ENCODE measurements around the gene OSBPL9.

OSBPL9 gene

GRCh38 chr1:51581238-51581637, 35.7 kb upstream of the OSBPL9 start:
- ChIA-PET CTCF (no interaction called here), POLR2A (no interaction called here)
- DNase-seq (ENCODE audit: extremely low spot score), result no peak
- TF ChIP-seq CTBP1 (IDR thresholded peaks at IDR 0.05; ENCODE audit: borderline replicate concordance) (no peak), FOXK2 (IDR thresholded peaks at IDR 0.05) (no peak), TARDBP (IDR thresholded peaks at IDR 0.05) (no peak)

- CTCF ChIA-PET, result no interaction called here
- TF ChIP-seq LEF1 (IDR thresholded peaks at IDR 0.05; ENCODE audit: borderline replicate concordance) (no peak), ELF4 (IDR thresholded peaks at IDR 0.05) (no peak), CTBP1 (IDR thresholded peaks at IDR 0.05; ENCODE audit: borderline replicate concordance) (no peak), ARNT (IDR thresholded peaks at IDR 0.05) (no peak), NFRKB (IDR thresholded peaks at IDR 0.05) (no peak), SP1 (IDR thresholded peaks at IDR 0.05) (no peak), ZNF384 (IDR thresholded peaks at IDR 0.05) (no peak), TARDBP (IDR thresholded peaks at IDR 0.05) (no peak), FOXM1 (IDR thresholded peaks at IDR 0.05; ENCODE audit: borderline replicate concordance) (no peak), PKNOX1 (IDR thresholded peaks at IDR 0.05) (no peak), HDGF (IDR thresholded peaks at IDR 0.05; ENCODE audit: borderline replicate concordance) (no peak), BHLHE40 (IDR thresholded peaks at IDR 0.05; ENCODE audit: borderline replicate concordance) (no peak), L3MBTL2 (conservative IDR thresholded peaks at IDR 0.05) (no peak)
- POLR2A ChIA-PET, result no interaction called here
- no peak for DNase-seq (ENCODE audit: extremely low spot score)
Observed at GRCh38 chr1:51583532-51583931, 33.4 kb upstream of the OSBPL9 start.

- TF ChIP-seq BHLHE40 (IDR thresholded peaks at IDR 0.05; ENCODE audit: borderline replicate concordance) (no peak), NFRKB (IDR thresholded peaks at IDR 0.05) (no peak), LEF1 (IDR thresholded peaks at IDR 0.05; ENCODE audit: borderline replicate concordance) (no peak), TARDBP (IDR thresholded peaks at IDR 0.05) (no peak), HDGF (IDR thresholded peaks at IDR 0.05; ENCODE audit: borderline replicate concordance) (no peak), CTBP1 (IDR thresholded peaks at IDR 0.05; ENCODE audit: borderline replicate concordance) (no peak), ZNF384 (IDR thresholded peaks at IDR 0.05) (no peak), FOXM1 (IDR thresholded peaks at IDR 0.05; ENCODE audit: borderline replicate concordance) (no peak), L3MBTL2 (conservative IDR thresholded peaks at IDR 0.05) (no peak), ARNT (IDR thresholded peaks at IDR 0.05) (no peak), FOXA1 (IDR thresholded peaks at IDR 0.05) (no peak), SUZ12 (IDR thresholded peaks at IDR 0.05) (no peak), FOXK2 (IDR thresholded peaks at IDR 0.05) (no peak), ELF4 (IDR thresholded peaks at IDR 0.05) (no peak), PKNOX1 (IDR thresholded peaks at IDR 0.05) (no peak), SP1 (IDR thresholded peaks at IDR 0.05) (no peak)
- ChIA-PET POLR2A (interaction anchor here (0.7 kb wide), 1 partner anchor 148 kb away, joined by 3 read pairs; no protein-coding TSS in a partner anchor), CTCF (no interaction called here)
- DNase-seq (ENCODE audit: extremely low spot score), result no peak
Observed at GRCh38 chr1:51584021-51584420, 32.9 kb upstream of the OSBPL9 start.

GRCh38 chr1:51592711-51593110, 24.2 kb upstream of the OSBPL9 start:
- TF ChIP-seq FOXK2 (IDR thresholded peaks at IDR 0.05) (no peak), ZNF384 (IDR thresholded peaks at IDR 0.05) (no peak), NFRKB (IDR thresholded peaks at IDR 0.05) (no peak), ELF4 (IDR thresholded peaks at IDR 0.05) (no peak), BHLHE40 (IDR thresholded peaks at IDR 0.05; ENCODE audit: borderline replicate concordance) (no peak), LEF1 (IDR thresholded peaks at IDR 0.05; ENCODE audit: borderline replicate concordance) (no peak), FOXM1 (IDR thresholded peaks at IDR 0.05; ENCODE audit: borderline replicate concordance) (no peak)
- DNase-seq (ENCODE audit: extremely low spot score), result no peak
- ChIA-PET POLR2A (no interaction called here), CTCF (interaction anchor here (0.5 kb wide), 1 partner anchor 35 kb away, joined by 3 read pairs; no protein-coding TSS in a partner anchor)

GRCh38 chr1:51594716-51595115, 22.2 kb upstream of the OSBPL9 start:
- TF ChIP-seq PKNOX1 (IDR thresholded peaks at IDR 0.05) (no peak), SP1 (IDR thresholded peaks at IDR 0.05) (no peak), FOXK2 (IDR thresholded peaks at IDR 0.05) (no peak), NFRKB (IDR thresholded peaks at IDR 0.05) (no peak), LEF1 (IDR thresholded peaks at IDR 0.05; ENCODE audit: borderline replicate concordance) (no peak), FOXM1 (IDR thresholded peaks at IDR 0.05; ENCODE audit: borderline replicate concordance) (no peak), ARNT (IDR thresholded peaks at IDR 0.05) (no peak), FOXA1 (IDR thresholded peaks at IDR 0.05) (no peak), HDGF (IDR thresholded peaks at IDR 0.05; ENCODE audit: borderline replicate concordance) (no peak), ELF4 (IDR thresholded peaks at IDR 0.05) (no peak), TARDBP (IDR thresholded peaks at IDR 0.05) (no peak), CTBP1 (IDR thresholded peaks at IDR 0.05; ENCODE audit: borderline replicate concordance) (no peak), BHLHE40 (IDR thresholded peaks at IDR 0.05; ENCODE audit: borderline replicate concordance) (no peak)
- ChIA-PET CTCF (no interaction called here), POLR2A (no interaction called here)
- DNase-seq (ENCODE audit: extremely low spot score), result no peak

GRCh38 chr1:51600529-51600928, 16.4 kb upstream of the OSBPL9 start:
- ChIA-PET CTCF (no interaction called here), POLR2A (interaction anchor here (0.6 kb wide), 1 partner anchor 31 kb away, joined by 3 read pairs; no protein-coding TSS in a partner anchor)
- TF ChIP-seq TARDBP (IDR thresholded peaks at IDR 0.05), result no peak
- no peak for TF ChIP-seq NFRKB (IDR thresholded peaks at IDR 0.05)
- TF ChIP-seq FOXA1 (IDR thresholded peaks at IDR 0.05), result no peak
- no peak for TF ChIP-seq BHLHE40 (IDR thresholded peaks at IDR 0.05; ENCODE audit: borderline replicate concordance)
- no peak for TF ChIP-seq SUZ12 (IDR thresholded peaks at IDR 0.05)
- TF ChIP-seq FOXK2 (IDR thresholded peaks at IDR 0.05), result no peak
- TF ChIP-seq L3MBTL2 (conservative IDR thresholded peaks at IDR 0.05), result no peak
- no peak for TF ChIP-seq ELF4 (IDR thresholded peaks at IDR 0.05)
- no peak for TF ChIP-seq CTBP1 (IDR thresholded peaks at IDR 0.05; ENCODE audit: borderline replicate concordance)
- no peak for TF ChIP-seq SP1 (IDR thresholded peaks at IDR 0.05)
- DNase-seq (ENCODE audit: extremely low spot score), result no peak
